ENCODE measurements around the gene RTN3.
"Not testable (repeated sequence)": the region's sequence is repeated elsewhere in the genome, so short reads cannot be mapped to it uniquely, and the experiment has no call there.

RTN3 gene

DNA sequence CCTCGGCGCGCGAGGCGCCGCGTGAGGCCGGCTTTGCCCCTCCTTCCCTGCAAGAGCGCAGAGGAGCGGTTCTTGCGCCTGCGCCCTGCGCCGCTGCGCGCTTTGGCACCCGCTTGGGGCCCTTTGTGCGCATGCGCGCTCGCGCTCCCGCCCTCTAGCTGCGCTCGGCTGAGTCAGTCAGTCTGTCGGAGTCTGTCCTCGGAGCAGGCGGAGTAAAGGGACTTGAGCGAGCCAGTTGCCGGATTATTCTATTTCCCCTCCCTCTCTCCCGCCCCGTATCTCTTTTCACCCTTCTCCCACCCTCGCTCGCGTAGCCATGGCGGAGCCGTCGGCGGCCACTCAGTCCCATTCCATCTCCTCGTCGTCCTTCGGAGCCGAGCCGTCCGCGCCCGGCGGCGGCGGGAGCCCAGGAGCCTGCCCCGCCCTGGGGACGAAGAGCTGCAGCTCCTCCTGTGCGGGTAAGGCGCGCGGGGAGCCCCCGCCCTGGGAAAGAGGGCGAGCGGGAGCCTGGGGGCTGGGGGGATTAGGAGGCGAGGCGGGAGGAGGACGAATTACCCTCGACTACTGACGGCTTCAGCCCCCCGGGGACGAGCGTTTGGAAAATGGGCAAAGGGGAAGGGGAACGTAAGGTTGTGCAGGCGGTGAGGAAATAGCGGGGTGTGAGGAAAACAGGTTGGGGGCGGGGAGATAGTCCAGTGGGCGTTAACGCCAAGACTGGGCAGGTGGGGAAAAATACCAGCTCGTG lies at the start of gene RTN3:
Gene RTN3, plus strand, starts transcription at position 180 of the 745 bp plus-strand sequence. Its CDS starts 137 bp downstream, at position 317.
- DNase-seq = peak; percentile 99

- peak; percentile 32 for DNase-seq
These were observed 45.4 kb upstream of the RTN3 start for GRCh38 chr11:63635762-63636465.

GRCh38 chr11:63638436-63638835 lies 42.9 kb upstream of the RTN3 start:
- DNase-seq = not testable (repeated sequence)

DNA sequence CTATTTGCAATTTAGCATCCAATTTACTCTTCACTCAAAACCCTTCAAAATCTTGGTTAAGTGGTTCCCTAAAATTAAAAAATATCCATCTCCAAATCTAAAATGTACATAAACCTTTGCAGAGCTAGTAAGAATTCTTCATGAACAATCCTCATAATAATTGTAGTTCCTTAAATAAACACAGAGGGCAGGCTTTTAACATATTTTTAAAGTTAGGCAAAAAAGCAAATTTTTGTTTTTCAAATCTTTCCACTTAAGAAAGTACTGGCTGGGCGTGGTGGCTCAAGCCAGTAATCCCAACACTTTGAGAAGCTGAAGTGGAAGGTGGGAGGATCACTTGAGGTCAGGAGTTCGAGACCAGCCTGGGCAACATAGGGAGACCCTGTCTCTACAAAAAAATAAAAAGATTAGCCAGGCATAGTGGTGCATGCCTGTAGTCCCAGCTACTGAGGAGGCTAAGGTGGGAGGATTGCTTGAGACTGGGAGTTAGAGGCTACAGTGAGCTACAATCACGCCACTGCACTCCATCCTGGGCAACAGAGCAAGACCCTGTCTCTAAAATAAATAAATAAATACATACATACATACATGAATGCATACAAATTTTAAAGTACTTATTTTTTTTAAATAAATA lies 42.0 kb upstream of the RTN3 start:
- no peak for DNase-seq

DNA sequence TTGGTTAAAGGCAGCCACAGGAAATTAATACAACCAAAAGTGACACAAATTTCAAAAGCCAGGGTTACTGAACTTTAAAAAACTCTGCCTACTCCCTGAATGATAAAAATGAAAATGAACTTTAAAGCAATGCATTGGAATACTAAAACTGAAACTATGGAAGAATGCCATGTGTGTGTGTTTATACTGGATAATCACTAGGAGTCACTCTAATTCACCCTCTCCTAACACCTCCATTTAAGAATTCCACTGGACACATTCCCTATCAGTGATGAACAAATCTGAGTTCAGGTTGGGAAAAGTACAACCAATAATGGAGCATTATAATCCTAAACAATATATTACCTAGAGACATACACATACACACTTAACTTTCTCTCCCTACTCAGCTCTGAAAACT lies 39.6 kb upstream of the RTN3 start:
- no peak for DNase-seq

GRCh38 chr11:63643205-63643604 lies 38.1 kb upstream of the RTN3 start:
- DNase-seq = no peak

GRCh38 chr11:63652671-63653070 lies 28.6 kb upstream of the RTN3 start:
- DNase-seq = no peak

DNA sequence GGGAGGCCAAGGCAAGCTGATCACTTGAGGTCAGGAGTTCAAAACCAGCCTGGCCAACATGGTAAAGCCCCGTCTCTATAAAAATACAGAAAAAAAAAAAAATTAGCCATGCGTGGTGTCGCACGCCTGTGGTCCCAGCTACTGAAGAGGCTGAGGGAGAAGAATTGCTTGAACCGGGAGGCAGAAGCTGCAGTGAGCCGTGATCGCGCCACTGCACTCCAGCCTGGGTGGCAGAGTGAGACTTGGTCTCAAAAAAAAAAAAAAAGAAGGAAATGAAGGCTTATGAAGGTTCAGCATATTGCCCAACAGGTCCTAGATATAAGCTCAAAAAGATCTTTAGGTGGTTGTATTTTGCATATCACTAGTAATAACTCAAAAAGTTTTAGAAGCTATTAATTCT lies 20.3 kb upstream of the RTN3 start:
- DNase-seq = no peak

- DNase-seq = no peak
These were observed 17.5 kb upstream of the RTN3 start for GRCh38 chr11:63663809-63664208.

GRCh38 chr11:63666874-63667273 lies 14.4 kb upstream of the RTN3 start:
- DNase-seq = no peak

DNA sequence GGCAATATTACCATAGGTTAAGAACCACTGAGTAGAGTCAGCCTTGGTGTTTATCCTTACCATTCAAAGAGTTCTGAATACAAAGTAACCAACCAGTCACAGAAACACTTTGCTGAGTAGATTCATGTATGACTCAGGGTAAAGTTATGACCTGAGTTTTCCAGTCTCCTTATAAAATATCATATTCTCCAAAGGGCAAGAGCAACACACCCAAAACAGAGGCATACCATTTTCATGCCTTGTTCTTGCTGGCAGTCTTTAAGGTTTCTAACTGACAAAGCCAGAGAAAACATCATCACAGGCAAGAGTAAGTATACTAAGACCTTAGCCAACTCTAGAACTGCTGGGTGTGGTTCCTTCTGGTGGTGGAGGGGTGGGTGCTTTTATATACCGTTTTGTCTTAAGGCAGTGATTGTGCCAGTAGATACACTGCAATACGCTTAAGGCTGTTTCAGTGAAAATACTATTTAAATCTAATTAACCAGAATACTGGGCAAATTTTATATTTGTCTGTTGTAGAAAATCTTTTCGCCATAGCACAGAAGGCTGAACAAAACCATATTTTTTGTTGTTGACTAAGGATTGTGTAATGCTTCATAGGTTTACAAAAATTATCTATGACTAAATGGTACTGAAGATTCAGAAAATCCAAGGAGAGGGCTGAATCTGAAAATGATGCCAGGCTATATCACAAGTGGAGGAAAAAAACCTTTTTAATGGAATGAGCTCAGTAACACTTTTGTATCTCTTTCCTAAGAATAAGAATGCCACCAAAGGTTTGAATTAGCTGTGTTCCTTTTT lies 13.1 kb upstream of the RTN3 start:
- no peak for DNase-seq

- no peak for DNase-seq
These were observed 11.2 kb upstream of the RTN3 start for GRCh38 chr11:63670096-63670432.

DNA sequence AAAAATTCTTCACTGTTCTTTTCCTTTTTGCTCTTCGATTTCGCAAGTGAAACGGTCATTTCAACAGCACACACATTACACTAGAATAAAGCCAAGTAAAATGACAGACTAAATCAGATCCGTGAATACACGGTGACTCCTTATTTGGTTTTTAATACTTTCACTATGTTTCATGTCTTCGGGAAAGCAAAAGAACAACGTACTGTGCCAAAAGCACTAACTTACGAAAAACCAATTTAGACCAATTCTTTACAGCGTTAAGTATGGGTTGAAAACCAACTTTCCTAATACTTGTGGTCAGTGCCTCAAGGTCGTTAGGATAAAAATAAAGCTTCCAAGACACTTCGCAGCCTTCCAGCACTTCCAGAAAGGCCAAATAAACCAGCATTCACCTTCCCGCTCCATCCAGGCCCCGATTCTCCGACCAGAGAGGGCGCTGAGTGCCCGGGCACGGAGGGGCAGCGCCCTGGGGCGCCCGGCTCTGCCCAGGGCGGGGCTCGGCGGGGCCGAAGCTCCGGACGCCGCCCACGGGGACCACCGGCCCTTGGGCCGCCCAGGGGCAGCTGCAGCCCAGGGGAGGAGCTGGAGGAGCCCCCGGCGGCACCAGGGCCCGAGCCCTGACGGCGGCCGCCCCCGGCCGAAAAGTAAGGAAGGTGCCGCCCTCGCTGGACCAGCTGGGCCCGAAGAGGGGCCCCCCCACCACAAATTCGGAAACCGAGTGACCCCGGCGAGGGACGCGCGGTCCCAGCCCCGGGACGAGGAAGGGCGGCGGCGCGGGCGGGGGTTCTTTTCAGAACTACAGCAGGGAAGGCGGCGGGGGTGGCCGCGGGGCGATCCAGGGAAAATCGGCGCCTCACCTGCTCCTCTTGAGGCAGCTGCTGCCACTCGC lies 10.6 kb upstream of the RTN3 start:
- DNase-seq = no peak

- peak; percentile 85 for DNase-seq
These were observed 9.8 kb upstream of the RTN3 start, which contains the start of gene ATL3 for GRCh38 chr11:63671322-63672155. Gene ATL3 (minus strand): TSS chr11:63671376. CDS start chr11:63671335, 41 bp downstream.

DNA sequence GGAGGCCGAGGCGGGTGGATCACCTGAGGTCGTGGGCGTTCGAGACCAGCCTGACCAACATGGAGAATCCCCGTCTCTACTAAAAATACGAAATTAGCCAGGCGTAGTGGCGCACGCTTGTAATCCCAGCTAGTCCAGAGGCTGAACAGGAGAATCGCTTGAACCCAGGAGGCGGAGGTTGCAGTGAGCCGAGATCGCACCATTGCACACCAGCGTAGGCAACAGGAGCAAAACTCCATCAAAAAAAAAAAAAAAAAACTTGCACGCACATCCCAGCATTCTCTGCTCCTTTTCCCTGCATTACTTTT lies 9.2 kb upstream of the RTN3 start:
- DNase-seq = no peak

GRCh38 chr11:63672936-63673539 lies 8.3 kb upstream of the RTN3 start:
- DNase-seq = no peak

- DNase-seq = no peak
These were observed 7.7 kb upstream of the RTN3 start for GRCh38 chr11:63673579-63673978.

GRCh38 chr11:63680834-63681320 lies 423 bp upstream of the RTN3 start:
- no peak for DNase-seq

DNA sequence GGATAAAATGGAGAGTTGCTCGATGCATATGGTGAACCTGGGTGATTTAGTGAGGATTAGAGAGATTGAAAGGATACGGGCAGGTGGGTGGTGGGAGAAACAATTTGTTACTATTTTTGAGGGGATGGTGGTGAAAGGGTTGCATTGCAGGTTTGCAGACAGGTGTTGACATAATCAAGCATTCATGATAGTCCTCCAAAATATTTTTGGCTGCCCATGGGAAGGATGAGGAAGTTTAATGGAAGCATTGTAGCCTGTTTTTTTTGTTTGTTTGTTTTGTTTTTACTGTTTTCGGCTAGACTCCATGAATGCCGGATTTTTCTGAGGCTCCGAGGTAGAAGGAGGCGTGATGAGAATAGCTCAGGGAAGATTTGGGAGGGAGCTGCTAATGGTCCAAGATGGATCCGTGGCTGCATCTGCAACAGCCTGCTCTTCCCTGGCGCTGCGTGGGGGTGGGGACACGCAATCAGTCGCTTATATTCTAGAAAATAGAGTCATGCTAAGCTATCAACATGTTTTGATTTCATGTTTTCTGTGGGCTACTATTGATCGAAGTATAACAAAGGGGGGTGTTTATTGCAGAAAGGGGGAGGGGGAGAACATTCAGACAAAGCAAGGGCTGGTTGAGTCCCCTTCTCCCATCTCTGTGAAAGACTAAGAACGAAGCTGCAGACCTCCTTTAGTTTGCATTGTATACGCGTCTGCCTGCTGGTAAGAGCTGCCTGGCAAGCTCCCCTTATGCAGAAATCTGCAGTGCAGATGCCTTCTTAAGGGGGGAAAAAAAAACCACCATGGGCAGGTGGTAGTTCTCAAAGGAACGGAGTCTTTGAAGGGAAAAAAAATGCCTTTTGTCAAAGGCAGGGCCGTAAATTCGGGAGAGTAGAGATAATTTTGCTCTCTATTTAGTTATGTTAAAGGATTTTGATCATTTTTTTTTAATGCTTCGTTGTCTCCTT lies 1.0 kb downstream of the RTN3 start:
- no peak for DNase-seq

Measured in NK-92 treated with Interleukin-12 subunit alpha and Interleukin-12 subunit beta, amount 100 ng/mL, for 24 hours (cell line).